DMS153 treated with DMSO at 0.1 percent for 48 hours (cell line): ENCODE measurements around the gene VWC2.

Experiments used
- DNase-seq: peaks from one replicate; lab custom pipeline; 2025; ENCODE audit not compliant: unreplicated experiment; lab: John Stamatoyannopoulos, UW

The VWC2 gene

DNA sequence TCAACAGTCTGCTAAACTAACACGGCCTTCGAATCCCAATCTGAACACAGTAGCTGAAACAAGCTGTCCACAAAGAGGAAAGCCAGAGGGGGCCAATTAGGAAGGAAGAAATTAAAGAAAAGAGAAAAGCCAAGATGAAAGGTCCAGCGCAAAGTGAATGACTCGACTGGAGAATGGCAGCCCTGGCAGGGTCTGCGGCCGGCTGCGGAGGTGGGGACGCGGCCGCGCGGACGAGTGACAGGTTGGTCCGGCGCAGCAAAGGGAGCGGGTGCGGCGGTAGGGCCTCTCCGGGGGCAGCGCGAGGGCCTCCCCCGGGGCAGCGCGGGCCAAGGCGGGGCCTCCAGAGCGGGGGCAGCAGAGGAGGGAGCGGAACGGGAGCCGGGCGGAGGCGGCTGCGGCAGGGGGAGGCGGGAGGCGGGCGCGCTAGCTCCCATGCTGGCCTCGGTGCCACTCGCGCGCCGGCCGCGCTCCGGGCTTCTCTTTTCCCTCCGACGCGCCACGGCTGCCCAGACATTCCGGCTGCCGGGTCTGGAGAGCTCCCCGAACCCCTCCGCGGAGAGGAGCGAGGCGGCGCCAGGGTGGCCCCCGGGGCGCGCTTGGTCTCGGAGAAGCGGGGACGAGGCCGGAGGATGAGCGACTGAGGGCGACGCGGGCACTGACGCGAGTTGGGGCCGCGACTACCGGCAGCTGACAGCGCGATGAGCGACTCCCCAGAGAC is at the start of gene VWC2:
Gene VWC2, plus strand, starts transcription at position 421 of the 718 bp plus-strand sequence. CDS start 1,798 bp downstream, outside the sequence.
- no peak for DNase-seq

DNA sequence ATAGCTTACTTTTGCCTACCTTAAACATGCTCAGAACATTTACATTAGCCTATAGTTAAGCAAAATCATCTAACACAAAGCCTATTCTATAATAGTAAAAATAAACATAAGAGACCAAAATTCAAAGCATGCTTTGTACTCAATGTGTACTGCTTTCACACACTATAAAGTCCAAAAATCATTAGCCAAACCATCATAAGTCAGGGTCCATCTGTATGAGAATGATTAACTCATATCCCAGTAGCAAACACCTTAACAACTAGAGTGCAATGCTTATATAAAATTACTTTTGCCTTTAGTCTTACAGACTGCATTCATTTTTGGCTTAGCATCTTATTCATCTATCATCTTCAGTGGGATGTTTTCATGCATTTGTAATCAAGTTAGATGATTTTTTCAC is 49.4 kb upstream of the VWC2 start:
- no peak for DNase-seq

- no peak for DNase-seq
Measured at GRCh38 chr7:49731836-49732235, 41.6 kb upstream of the VWC2 start.

DNA sequence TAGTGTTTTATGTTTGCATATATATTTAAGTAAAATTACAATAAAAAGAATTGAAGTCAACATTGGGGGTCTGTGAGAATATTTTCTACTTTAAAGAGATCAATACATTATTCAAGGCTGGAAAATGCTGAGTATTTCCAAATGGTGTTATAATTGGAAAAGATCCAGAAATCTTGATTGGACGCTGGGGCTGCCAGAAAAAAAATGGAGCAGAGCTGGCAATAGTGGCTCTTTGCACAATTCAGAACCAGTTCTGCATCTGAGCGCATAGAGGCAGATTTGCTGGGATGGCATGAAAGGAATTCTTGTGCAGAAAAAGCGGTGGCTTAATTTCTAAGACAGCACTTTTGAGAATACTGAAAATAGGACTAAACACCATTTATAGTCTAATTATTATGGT is 10.8 kb upstream of the VWC2 start:
- no peak for DNase-seq

GRCh38 chr7:49763791-49764190 is 9.6 kb upstream of the VWC2 start:
- no peak for DNase-seq

DNA sequence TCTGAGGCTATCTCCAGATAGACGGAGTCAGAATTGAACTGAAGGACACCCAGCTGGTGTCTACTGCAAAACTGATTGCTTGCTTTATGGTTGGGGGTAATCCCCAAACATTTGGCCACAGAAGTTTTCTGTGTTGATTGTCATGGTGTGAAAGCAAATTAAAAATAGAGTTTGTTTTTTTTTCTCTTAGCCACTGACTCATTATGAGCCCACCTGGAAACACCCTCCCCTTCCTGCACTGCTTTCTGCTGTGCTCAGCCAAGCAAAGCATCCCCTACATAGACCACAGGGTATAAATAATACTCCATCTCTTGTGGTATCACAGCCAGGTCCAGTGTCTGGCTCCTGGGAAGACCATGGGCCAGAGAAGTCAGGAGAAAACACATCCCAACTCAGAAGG is 6.5 kb upstream of the VWC2 start:
- no peak for DNase-seq

DNA sequence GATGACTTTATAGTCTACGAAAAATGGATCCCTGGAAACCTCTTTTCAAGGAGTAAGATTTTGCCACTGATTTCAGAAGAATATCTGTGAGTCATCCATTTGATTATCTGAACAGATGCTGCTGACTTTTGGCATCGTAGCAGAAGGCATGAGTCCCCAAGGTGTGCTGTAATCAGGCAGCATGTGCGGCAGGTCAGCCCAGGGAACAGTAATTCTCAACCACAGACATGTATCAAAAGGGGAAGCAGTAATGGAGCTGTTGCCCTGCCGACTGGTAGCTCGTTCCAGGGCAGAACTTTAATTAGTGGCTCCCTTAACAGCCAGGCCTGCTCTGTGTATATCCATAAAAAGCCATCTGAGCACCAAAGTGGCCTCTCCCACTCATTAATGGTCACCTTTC is 5.7 kb upstream of the VWC2 start:
- no peak for DNase-seq

DNA sequence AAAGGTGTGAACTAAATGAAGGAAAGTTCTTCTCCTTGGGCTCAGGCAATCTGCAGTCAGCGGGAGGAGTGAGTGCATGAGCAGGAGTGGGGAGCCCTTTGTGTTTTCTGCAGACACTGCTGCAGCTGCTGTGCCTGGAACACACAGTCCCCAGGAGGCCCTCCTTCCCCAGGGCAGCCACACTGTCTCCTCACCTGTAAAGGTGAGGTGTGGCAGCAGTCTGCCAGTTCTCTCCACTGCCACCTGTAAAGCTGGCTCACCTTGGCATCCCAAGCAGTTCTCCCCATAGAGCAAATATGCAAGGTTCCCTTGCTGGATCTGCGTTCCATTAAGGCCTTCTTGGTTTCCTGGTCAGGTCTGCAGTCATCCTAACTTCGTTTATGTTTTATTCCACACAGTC is 5.2 kb upstream of the VWC2 start:
- DNase-seq, result no peak

- DNase-seq, result no peak
Measured at GRCh38 chr7:49768835-49769234, 4.6 kb upstream of the VWC2 start.

GRCh38 chr7:49769285-49769857 is 4.1 kb upstream of the VWC2 start:
- DNase-seq, result no peak

GRCh38 chr7:49770838-49771237 is 2.6 kb upstream of the VWC2 start:
- no peak for DNase-seq

DNA sequence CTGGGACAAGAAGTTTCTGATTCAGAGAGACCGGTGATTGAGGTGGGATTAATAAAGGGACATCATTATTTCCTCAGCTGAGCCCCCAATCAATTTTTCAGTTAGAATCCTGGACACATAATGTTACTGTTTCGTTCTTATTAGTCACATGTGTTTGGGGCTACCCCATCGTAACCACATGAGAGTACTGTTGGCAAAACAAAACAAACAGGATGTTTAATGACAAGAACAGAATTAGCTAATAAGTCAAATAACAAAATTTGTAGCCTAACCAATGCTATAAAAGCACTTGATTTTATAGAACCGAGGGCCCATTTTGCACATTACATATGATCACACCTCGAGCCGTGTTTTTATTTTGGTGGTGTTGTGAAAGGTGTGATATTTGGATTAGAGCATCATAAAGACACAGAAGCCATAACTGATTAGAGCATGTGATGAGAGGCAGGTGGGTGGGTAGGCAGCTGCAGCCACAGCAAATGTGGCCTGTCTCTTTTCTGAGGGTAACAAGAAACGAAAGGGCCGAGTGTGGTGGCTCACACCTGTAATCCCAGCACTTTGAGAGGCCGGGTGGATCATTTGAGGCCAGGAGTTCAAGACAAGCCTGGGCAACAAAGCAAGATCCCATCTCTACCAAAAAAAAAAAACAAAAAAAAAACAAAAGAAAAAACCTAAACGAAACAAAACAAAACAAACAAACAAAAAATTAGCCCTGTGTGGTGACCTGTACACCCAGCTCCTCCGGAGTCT is 1.8 kb upstream of the VWC2 start:
- DNase-seq, result no peak

DNA sequence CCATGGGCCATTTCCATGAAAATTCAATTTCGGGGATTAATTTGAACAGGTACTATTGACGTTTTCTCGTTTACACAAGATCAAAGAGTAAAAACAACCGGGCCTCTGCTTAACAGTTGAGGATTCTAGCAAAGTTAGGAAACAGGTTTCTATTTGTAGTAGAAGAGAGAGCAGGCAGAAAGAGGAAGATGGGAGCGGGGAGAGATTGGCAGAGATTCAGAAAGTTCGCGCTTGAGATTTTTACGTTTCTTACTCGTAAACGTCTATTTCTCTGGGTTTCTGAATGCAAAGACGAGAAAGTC is 571 bp upstream of the VWC2 start:
- DNase-seq, result no peak

DNA sequence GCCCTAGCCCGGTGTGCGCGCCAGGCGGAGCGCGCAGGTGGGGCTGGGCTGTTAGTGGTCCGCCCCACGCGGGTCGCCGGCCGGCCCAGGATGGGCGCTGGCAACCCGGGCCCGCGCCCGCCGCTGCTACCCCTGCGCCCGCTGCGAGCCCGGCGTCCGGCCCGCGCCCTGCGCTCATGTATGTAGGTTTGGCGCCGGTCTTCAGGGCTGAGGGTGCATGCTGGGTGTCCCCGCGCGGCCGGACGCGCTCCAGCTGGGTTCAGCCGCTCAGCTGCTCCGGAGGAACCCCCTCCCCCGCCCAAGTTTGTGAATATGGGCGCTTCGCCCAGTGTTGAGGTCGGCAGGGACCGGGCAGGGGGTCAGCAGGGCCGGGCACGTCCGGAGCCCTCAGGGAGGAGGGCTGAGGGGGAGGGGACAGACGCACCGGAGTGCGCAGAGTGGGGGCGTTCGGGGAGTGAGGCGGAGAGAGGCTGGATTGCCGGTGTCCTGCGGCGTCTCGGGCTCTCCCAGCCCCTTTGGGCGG is 559 bp downstream of the VWC2 start:
- no peak for DNase-seq

- DNase-seq, result no peak
Measured at GRCh38 chr7:49774459-49775064, 1.1 kb downstream of the VWC2 start.

- no peak for DNase-seq
Measured at GRCh38 chr7:49775065-49775948, 1.9 kb downstream of the VWC2 start.

DNA sequence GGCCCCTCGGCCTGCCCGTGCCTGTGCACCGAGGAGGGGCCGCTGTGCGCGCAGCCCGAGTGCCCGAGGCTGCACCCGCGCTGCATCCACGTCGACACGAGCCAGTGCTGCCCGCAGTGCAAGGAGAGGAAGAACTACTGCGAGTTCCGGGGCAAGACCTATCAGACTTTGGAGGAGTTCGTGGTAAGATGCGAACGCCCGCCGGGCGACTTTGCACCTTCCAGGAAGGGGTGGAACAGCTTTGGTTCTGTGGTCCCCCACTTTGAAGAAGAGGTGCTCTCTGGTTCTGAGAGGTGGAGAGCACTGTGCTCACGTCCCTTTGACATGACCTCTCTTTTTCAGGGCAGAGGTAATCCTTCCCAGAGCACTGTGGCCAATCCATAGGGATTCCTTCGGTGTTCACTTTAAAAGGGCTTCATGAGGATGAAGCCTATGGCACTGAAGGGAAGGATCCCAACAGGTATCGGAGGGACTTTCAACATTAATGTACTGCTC is 2.6 kb downstream of the VWC2 start:
- DNase-seq, result no peak

GRCh38 chr7:49776994-49777393 is 3.6 kb downstream of the VWC2 start:
- no peak for DNase-seq

- no peak for DNase-seq
Measured at GRCh38 chr7:49778731-49779270, 5.4 kb downstream of the VWC2 start.

- no peak for DNase-seq
Measured at GRCh38 chr7:49780953-49781352, 7.5 kb downstream of the VWC2 start.
